Measurements from ENCODE around the gene CCR3.

DNA sequence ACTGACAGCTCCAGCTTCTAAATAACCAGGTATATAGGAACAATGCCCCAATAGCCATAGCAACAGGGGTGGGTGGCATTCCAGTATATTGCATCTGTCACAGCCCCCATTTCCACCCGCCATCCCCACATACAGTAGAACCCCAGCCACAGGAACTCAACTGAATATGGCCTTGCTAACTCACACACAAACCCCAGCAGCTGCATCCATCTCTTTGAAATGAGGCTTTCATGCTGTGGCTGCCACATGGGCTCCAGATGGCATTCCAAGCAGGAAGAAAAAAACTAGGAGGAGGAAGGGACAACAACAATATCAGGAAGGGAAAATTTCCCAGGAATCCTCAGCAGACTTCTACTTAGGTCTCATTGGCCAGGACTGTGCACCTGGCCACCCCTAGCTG lies 54.6 kb downstream of the CCR3 start:
- TF ChIP-seq, protein P1, sequence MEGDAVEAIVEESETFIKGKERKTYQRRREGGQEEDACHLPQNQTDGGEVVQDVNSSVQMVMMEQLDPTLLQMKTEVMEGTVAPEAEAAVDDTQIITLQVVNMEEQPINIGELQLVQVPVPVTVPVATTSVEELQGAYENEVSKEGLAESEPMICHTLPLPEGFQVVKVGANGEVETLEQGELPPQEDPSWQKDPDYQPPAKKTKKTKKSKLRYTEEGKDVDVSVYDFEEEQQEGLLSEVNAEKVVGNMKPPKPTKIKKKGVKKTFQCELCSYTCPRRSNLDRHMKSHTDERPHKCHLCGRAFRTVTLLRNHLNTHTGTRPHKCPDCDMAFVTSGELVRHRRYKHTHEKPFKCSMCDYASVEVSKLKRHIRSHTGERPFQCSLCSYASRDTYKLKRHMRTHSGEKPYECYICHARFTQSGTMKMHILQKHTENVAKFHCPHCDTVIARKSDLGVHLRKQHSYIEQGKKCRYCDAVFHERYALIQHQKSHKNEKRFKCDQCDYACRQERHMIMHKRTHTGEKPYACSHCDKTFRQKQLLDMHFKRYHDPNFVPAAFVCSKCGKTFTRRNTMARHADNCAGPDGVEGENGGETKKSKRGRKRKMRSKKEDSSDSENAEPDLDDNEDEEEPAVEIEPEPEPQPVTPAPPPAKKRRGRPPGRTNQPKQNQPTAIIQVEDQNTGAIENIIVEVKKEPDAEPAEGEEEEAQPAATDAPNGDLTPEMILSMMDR (conservative IDR thresholded peaks at IDR 0.05; ENCODE audit: low read depth, low read length) = no peak
- no peak for TF ChIP-seq EZH2phosphoT487 (IDR thresholded peaks at IDR 0.05; ENCODE audit: borderline replicate concordance, low read length)
